ENCODE data around the gene C1orf174. TPM values are rescaled to one million over a fixed set of nuclear protein-coding genes. Genes with fewer than 3 reads are reported as not detected.

The C1orf174 gene
- total RNA-seq, 1 donor from 2014 or later, result 45.3 TPM

DNA sequence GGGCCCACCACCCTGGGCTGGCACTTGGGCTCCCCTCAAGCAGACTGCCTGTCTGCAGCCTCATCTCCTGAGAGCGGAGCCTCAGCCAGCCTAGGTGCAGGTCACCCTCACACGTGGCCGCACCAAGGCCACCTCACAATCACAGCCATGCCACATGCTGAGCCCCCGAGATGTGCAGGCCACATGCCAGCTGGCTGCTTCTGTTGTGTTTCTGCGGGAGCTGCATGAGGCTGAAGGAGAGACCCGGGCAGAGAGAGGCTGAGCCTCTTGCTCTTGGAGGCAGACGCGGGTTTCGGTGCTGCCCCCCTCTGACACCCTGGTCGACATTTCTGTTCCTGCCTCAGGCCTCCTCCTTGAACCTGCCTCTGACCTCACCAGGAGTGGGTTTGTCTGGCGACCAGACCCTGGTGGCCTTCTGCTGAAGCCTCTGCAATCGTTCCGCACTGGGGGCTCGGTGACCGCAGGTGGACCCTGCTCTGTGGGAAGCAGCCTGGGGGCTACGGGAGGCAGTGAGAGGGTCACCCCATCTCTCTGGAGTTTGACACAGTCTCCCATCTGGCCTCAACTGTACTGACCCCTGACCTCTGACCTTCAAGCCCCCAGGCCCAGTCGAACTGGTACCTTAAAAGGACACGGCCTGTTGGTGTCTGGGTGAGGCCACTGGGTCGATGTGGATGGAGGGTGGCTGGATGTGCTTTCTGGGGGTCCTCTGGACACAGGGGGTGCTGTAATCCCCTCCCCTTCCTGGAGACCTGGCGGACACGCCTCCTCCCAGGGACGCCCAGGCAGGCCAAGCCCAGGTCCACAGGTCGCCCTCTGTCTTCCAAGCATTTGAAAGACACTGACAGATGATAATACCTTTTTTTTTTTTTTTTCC lies 13.0 kb upstream of the C1orf174 start:
- Histone ChIP-seq H3K36me3 (ENCODE audit: control insufficient read depth, insufficient read depth, low read length) (no peaks in the 10 kb centered on the region), H3K4me3 (ENCODE audit: low read depth, low read length) (no peak overlapping the region), H3K27me3 (ENCODE audit: control insufficient read depth, insufficient read depth, low read length) (no peaks in the 10 kb centered on the region)
- DNase-seq (ENCODE audit: low read depth) (no peak), FAIRE-seq (no peak)
- TF ChIP-seq, protein P1, sequence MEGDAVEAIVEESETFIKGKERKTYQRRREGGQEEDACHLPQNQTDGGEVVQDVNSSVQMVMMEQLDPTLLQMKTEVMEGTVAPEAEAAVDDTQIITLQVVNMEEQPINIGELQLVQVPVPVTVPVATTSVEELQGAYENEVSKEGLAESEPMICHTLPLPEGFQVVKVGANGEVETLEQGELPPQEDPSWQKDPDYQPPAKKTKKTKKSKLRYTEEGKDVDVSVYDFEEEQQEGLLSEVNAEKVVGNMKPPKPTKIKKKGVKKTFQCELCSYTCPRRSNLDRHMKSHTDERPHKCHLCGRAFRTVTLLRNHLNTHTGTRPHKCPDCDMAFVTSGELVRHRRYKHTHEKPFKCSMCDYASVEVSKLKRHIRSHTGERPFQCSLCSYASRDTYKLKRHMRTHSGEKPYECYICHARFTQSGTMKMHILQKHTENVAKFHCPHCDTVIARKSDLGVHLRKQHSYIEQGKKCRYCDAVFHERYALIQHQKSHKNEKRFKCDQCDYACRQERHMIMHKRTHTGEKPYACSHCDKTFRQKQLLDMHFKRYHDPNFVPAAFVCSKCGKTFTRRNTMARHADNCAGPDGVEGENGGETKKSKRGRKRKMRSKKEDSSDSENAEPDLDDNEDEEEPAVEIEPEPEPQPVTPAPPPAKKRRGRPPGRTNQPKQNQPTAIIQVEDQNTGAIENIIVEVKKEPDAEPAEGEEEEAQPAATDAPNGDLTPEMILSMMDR (IDR thresholded peaks at IDR 0.05; ENCODE audit: insufficient read depth, low read length, severe bottlenecking), result no peak

DNA sequence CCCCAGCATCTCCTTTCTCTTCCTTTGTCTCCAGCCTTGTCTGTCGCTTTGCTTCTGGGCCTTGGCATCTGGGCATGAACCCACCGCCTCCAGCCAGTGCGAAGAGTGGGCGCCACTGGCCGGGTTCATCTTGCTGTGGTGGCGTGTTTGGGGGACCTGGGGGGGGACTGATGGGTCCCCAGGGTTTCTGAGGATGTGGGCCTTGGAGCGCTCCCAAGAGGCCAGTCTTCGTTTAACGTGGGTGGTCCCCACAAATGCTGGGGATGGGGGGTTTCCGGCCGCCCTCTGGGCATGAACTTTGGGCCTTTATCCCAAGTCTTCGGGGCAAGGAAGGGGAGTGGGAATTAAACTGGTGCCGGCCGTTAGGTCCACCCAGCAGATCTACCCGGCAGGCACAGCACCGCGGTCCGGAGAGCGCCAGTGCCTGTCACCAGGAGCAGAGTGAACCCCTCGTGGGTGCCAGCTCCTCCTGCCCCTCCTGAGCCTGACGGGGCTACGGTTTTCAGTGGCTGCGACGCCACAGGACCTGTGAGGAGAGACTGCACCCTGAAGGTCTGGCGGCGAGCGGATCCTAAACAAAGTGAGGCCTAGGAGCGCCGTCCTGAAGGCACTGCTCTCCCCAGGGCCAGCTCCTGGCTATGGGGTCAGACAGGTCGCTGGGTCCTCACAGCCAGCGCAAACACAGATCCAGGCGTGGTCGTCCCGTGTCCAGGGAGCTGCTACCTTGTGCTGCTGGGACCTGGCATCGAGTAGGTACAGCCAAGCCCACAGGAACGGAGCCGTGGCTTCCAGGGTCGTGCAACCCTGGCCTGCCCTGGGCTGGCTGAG lies 12.1 kb upstream of the C1orf174 start:
- DNase-seq (ENCODE audit: low read depth) (no peak), FAIRE-seq (no peak)
- TF ChIP-seq, protein P1 (IDR thresholded peaks at IDR 0.05; ENCODE audit: insufficient read depth, low read length, severe bottlenecking), result no peak
- Histone ChIP-seq H3K27me3 (ENCODE audit: control insufficient read depth, insufficient read depth, low read length) (no peaks in the 10 kb centered on the region), H3K4me3 (ENCODE audit: low read depth, low read length) (no peak overlapping the region), H3K36me3 (ENCODE audit: control insufficient read depth, insufficient read depth, low read length) (no peaks in the 10 kb centered on the region)

DNA sequence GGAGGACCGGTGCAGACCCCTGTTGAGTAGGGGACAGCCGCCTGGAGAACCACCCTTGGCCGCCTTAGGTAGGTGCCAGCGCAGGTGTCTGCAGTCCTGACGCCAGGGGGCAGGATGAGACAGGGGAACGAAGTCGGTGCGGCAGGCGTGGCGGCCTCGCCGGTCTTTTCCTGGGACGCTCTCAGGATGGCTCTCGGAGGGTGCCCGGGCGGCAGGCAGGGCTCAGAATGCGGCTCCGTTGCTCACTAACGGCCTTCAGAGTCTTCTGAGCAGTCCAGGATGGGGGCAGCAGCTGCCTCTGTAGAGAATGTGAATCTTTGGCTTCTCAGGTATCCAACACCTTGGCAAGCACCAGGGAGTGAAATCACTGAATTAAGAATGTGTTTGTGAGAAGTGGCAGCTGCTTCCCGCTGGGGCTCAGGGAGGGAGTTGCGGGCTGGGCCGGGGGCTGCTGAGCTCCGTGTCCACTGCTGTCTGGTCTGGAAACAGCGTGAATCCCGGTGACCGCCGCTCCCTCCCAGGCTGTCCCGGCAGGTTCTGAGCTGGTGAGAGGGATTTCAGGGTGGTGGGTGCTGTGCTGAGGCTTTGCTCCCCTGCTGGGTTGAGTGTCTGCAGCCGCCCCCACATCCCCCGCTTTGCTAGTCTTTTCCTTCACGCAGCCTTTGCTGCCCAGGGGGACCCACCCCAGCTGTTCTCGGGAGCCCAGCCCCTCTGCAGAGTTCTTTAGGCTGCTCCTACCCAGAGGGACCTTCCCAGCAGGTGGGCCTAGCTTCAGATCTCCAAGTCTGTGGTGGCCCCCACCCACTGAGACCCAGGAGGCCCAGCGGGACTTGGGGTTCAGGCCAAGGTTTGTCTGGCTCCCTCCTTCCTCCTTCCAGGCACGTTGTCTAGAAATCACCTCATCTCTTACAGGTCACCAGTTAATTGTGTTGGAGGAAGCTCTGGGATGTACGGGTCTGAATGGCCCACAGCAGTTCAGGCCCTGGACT lies 11.1 kb upstream of the C1orf174 start:
- FAIRE-seq (peak; percentile 36), DNase-seq (ENCODE audit: low read depth) (peak; percentile 59)
- no peaks in the 10 kb centered on the region for H3K27me3 ChIP-seq (ENCODE audit: control insufficient read depth, insufficient read depth, low read length)
- TF ChIP-seq, protein P1 (IDR thresholded peaks at IDR 0.05; ENCODE audit: insufficient read depth, low read length, severe bottlenecking), result peak; percentile 95
- H3K4me3 ChIP-seq (ENCODE audit: low read depth, low read length), result no peak overlapping the region
- no peaks in the 10 kb centered on the region for H3K36me3 ChIP-seq (ENCODE audit: control insufficient read depth, insufficient read depth, low read length)

DNA sequence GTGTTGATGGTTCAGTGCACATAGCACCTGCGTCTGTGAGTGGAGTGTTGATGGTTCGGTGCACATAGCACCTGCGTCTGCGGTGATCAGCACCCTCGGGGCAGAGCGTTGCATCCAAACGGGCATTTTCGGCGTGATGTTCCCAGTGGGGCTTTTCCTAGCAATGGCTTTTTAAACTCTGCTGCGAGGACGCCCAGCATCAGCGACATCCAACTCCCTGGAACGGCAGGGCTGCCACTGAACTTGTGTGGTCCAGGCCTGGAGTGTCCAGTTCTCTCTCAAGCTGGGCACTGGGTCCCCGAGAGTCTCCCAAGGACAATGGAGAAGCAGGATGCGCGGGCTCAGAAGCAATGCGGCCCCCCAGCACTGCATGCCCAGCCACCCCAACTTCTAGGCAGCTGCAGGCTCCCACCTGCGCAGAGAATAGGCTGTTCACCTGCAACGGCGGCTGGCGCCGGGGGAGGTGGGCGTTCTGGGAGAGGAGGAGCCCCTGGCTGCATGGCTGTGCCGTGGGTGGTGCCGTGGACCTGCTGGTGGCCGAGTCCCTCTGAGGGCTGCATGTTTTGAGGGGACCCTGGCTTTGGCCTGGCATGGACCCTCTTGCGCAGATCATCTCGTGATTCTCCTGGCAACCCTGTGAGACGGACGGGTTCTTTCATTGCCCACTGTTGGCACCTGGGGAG lies 10.1 kb upstream of the C1orf174 start:
- no peak for DNase-seq (ENCODE audit: low read depth)
- no peaks in the 10 kb centered on the region for H3K36me3 ChIP-seq (ENCODE audit: control insufficient read depth, insufficient read depth, low read length)
- no peak for FAIRE-seq
- TF ChIP-seq, protein P1 (IDR thresholded peaks at IDR 0.05; ENCODE audit: insufficient read depth, low read length, severe bottlenecking), result no peak
- H3K4me3 ChIP-seq (ENCODE audit: low read depth, low read length), result no peak overlapping the region
- H3K27me3 ChIP-seq (ENCODE audit: control insufficient read depth, insufficient read depth, low read length), result no peaks in the 10 kb centered on the region

DNA sequence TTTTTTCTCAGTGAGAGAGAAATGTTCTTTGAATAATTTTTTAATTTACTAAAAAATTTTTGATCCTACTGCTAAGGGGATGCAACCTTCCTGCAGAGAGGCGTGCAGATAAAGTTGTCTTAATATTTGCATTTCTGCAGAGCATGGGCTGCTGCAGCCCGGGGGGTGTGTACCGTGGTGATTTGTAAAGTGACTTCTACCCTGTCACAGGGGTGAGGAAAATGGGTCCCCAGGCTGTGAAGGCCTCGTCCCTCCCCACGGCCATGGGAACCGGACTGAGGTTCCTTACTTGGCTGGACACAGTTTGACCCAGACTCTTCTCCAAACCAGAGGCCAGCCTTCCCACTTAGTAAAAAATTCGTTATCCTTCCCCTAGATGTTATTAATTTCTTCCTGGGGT lies 9.5 kb upstream of the C1orf174 start:
- Histone ChIP-seq H3K27me3 (ENCODE audit: control insufficient read depth, insufficient read depth, low read length) (no peaks in the 10 kb centered on the region), H3K36me3 (ENCODE audit: control insufficient read depth, insufficient read depth, low read length) (no peaks in the 10 kb centered on the region), H3K4me3 (ENCODE audit: low read depth, low read length) (no peak overlapping the region)
- no peak for DNase-seq (ENCODE audit: low read depth)
- FAIRE-seq, result no peak
- TF ChIP-seq, protein P1 (IDR thresholded peaks at IDR 0.05; ENCODE audit: insufficient read depth, low read length, severe bottlenecking), result no peak

All from bronchial epithelial cell (primary cell).